HCT116 (cell line): ENCODE data around the gene DBX1. TPM values are rescaled to one million over a fixed set of nuclear protein-coding genes. Genes with fewer than 3 reads are reported as not detected.

Experiments
- ATAC-seq: fragments of 200-7000 bp; cut with Tn5 transposase; 2 replicates; pipeline ENCODE4 v1.9.1; 2020; ENCODE audit warnings: mild to moderate bottlenecking, moderate library complexity
- BruUV-seq: library from RNA; stranded (reverse); fragments of 400-500 nt; replicated peaks from 2 replicates; lab custom pipeline; 2021; lab: Mats Ljungman, UMichigan
- CTCF ChIA-PET: fragments of 300-600 bp; sonication (Branson Sonifier 250); formaldehyde crosslinking; loops from one replicate; lab custom pipeline; 2021; ENCODE audit warnings: antibody characterized with exemption; lab: Charles Lee
- POLR2A ChIA-PET: fragments of 300-600, 350-600 bp; sonication (Branson Sonifier 250); formaldehyde crosslinking; loops from one replicate; lab custom pipeline; 2021; ENCODE audit warnings: antibody characterized with exemption; lab: Charles Lee
- RAD21 ChIA-PET, 2 experiments: fragments of 300-600 bp; sonication (Branson Sonifier 250); formaldehyde crosslinking; loops; one replicate each; lab custom pipeline; 2023; ENCODE audit warnings: low total read pairs in 2 of 2; ENCODE audit not compliant: uncharacterized antibody in 2 of 2, unreplicated experiment in 2 of 2, low non-redundant PET in 1 of 2; lab: Charles Lee
- DNase-seq: peaks from one replicate; pipeline ENCODE4 v3.0.0-alpha.2; 2010; ENCODE audit warnings: low read depth, low spot score
- H2AFZ ChIP-seq: fragments of 200-600 bp; shearing (Covaris generic), sonication (generic); 2 replicates; pipeline ENCODE4 v1.6.1; 2017; ENCODE audit warnings: low read depth, mixed run types, mixed read lengths, antibody characterized with exemption, low read length; ENCODE audit not compliant: poor library complexity, severe bottlenecking
- H3K27ac ChIP-seq: 2 replicates; pipeline ENCODE4 v1.5.1; 2012; ENCODE audit warnings: low read depth, low read length
- H3K27me3 ChIP-seq: fragments of 200-600 bp; sonication (generic); 2 replicates; pipeline ENCODE4 v1.6.1; 2016; ENCODE audit warnings: mixed run types, low read length, mixed read lengths; ENCODE audit not compliant: insufficient read depth
- H3K36me3 ChIP-seq, 2 experiments: fragments of 200-500 bp in 1 of 2; fragments of 200-600 bp in 1 of 2; sonication (Bioruptor generic) in 1 of 2; sonication (generic) in 1 of 2; 2 replicates each; pipeline versions ENCODE4 v1.5.1 to v1.6.1; 2014 to 2016; ENCODE audit warnings: low read length in 2 of 2, inconsistent platforms in 1 of 2, mixed read lengths in 1 of 2, mixed run types in 1 of 2; ENCODE audit not compliant: insufficient read depth in 2 of 2, control insufficient read depth in 1 of 2
- H3K4me1 ChIP-seq, 2 experiments: fragments of 200-600 bp in 1 of 2; sonication (generic) in 1 of 2; 2 replicates each; pipeline versions ENCODE4 v1.5.1 to v1.6.1; 2012 to 2017; ENCODE audit warnings: low read length in 2 of 2, inconsistent platforms in 1 of 2, mild to moderate bottlenecking in 1 of 2, mixed read lengths in 1 of 2, mixed run types in 1 of 2, moderate library complexity in 1 of 2; ENCODE audit not compliant: insufficient read depth in 2 of 2, control insufficient read depth in 1 of 2
- H3K4me2 ChIP-seq: fragments of 200-600 bp; sonication (generic); 2 replicates; pipeline ENCODE4 v1.6.1; 2017; ENCODE audit warnings: mixed run types, low read length, mixed read lengths
- H3K4me3 ChIP-seq, 2 experiments: fragments of 200-600 bp in 1 of 2; sonication (generic) in 1 of 2; replicated peaks in 1 of 2; 2 replicates each; pipeline ENCODE4 v1.5.1; 2011 to 2016; ENCODE audit warnings: low read length in 2 of 2, control low read depth in 1 of 2, low read depth in 1 of 2, mild to moderate bottlenecking in 1 of 2, mixed read lengths in 1 of 2, mixed run types in 1 of 2
- H3K79me2 ChIP-seq: fragments of 200-600 bp; sonication (generic); 2 replicates; pipeline ENCODE4 v1.6.1; 2017; ENCODE audit warnings: mild to moderate bottlenecking, mixed run types, low read length, moderate library complexity, mixed read lengths; ENCODE audit not compliant: insufficient read depth
- H3K9ac ChIP-seq: fragments of 200-600 bp; sonication (generic); 2 replicates; pipeline ENCODE4 v1.6.1; 2016; ENCODE audit warnings: low read length, mixed read lengths
- H3K9me2 ChIP-seq: fragments of 200-600 bp; sonication (generic), shearing (Covaris generic); 2 replicates; pipeline ENCODE4 v1.6.1; 2017; ENCODE audit warnings: mixed run types, mild to moderate bottlenecking, moderate library complexity; ENCODE audit not compliant: insufficient read depth
- H3K9me3 ChIP-seq, 2 experiments: fragments of 200-500 bp in 1 of 2; fragments of 200-600 bp in 1 of 2; sonication (Bioruptor generic) in 1 of 2; sonication (generic) in 1 of 2; 2 replicates each; pipeline ENCODE4 v1.6.1; 2014 to 2017; ENCODE audit warnings: low read length in 2 of 2, mixed read lengths in 2 of 2, inconsistent platforms in 1 of 2, low read depth in 1 of 2, mild to moderate bottlenecking in 1 of 2, mixed run types in 1 of 2, moderate library complexity in 1 of 2; ENCODE audit not compliant: control insufficient read depth in 1 of 2, insufficient read depth in 1 of 2
- H4K20me1 ChIP-seq: fragments of 200-600 bp; sonication (generic), shearing (Covaris generic); 2 replicates; pipeline ENCODE4 v1.6.1; 2017; ENCODE audit warnings: mixed run types, mild to moderate bottlenecking, moderate library complexity; ENCODE audit not compliant: insufficient read depth
- CBX3 ChIP-seq: IDR thresholded peaks from 2 replicates; pipeline ENCODE4 v1.6.1; 2012; ENCODE audit warnings: low read depth
- CEBPB ChIP-seq: IDR thresholded peaks from 2 replicates; pipeline ENCODE4 v1.6.1; 2012; ENCODE audit warnings: low read depth
- EGR1 ChIP-seq: IDR thresholded peaks from 2 replicates; pipeline ENCODE4 v1.6.1; 2012; ENCODE audit warnings: low read depth
- ELF1 ChIP-seq: IDR thresholded peaks from 2 replicates; pipeline ENCODE4 v1.6.1; 2012; ENCODE audit warnings: low read depth, borderline replicate concordance
- EZH2 ChIP-seq: fragments of 200-600 bp; sonication (generic); IDR thresholded peaks from 2 replicates; pipeline ENCODE4 v1.6.1; 2017; ENCODE audit warnings: antibody characterized with exemption, mixed run types
- EZH2phosphoT487 ChIP-seq: fragments of 200-600 bp; IDR thresholded peaks from 2 replicates; pipeline ENCODE4 v1.6.1; 2018; ENCODE audit warnings: antibody characterized with exemption, borderline replicate concordance
- FOSL1 ChIP-seq: IDR thresholded peaks from 2 replicates; pipeline ENCODE4 v1.6.1; 2012; ENCODE audit warnings: low read depth
- JUND ChIP-seq: IDR thresholded peaks from 2 replicates; pipeline ENCODE4 v1.6.1; 2012
- POLR2A ChIP-seq: IDR thresholded peaks from 2 replicates; pipeline ENCODE4 v1.7.0; 2011; ENCODE audit warnings: borderline replicate concordance; ENCODE audit not compliant: insufficient read depth, insufficient read length; ENCODE audit errors: extremely low read depth
- POLR2AphosphoS5 ChIP-seq: IDR thresholded peaks from 2 replicates; pipeline ENCODE4 v1.6.1; 2011; ENCODE audit warnings: mild to moderate bottlenecking, low read depth, low read length, moderate library complexity
- RAD21 ChIP-seq: IDR thresholded peaks from 2 replicates; pipeline ENCODE4 v1.6.1; 2012; ENCODE audit warnings: low read depth, mild to moderate bottlenecking
- SIN3A ChIP-seq: IDR thresholded peaks from 2 replicates; pipeline ENCODE4 v1.6.1; 2012; ENCODE audit warnings: low read depth
- SP1 ChIP-seq: IDR thresholded peaks from 2 replicates; pipeline ENCODE4 v1.6.1; 2012; ENCODE audit warnings: low read depth
- SRF ChIP-seq: IDR thresholded peaks from 2 replicates; pipeline ENCODE4 v1.6.1; 2012; ENCODE audit warnings: low read depth
- TCF7L2 ChIP-seq: IDR thresholded peaks from 2 replicates; pipeline ENCODE4 v1.7.0; 2011; ENCODE audit warnings: borderline replicate concordance, inconsistent platforms; ENCODE audit not compliant: insufficient read depth, insufficient read length; ENCODE audit errors: extremely low read depth
- ZNF274 ChIP-seq: fragments of 200-500 bp; sonication (Bioruptor generic); IDR thresholded peaks from 2 replicates; pipeline ENCODE4 v1.6.1; 2014; ENCODE audit warnings: mild to moderate bottlenecking, low read depth, low read length, inconsistent platforms
- intact Hi-C: fragments of 100-400 bp; cut with micrococcal nuclease; formaldehyde crosslinking; loops from 2 replicates; pipeline ENCODE4 v1.10.0; 2022
- total RNA-seq: library from RNA; stranded (reverse); gene quantifications from one replicate; pipeline ENCODE4 v1.2.1, GENCODE V29; 2021; ENCODE audit not compliant: unreplicated experiment
- TF ChIP-seq, protein P1 (sequence below): IDR thresholded peaks from 2 replicates; pipeline ENCODE4 v1.6.1; 2012
- TF ChIP-seq, protein P2 (sequence below): IDR thresholded peaks from 2 replicates; pipeline ENCODE4 v1.6.1; 2011; ENCODE audit warnings: mild to moderate bottlenecking, low read length, moderate library complexity; ENCODE audit not compliant: insufficient replicate concordance; ENCODE audit errors: extremely low read depth
- TF ChIP-seq, protein P3 (sequence below): IDR thresholded peaks from 2 replicates; pipeline ENCODE4 v1.6.1; 2012; ENCODE audit warnings: low read depth
- TF ChIP-seq, protein P4 (sequence below): IDR thresholded peaks from 2 replicates; pipeline ENCODE4 v1.6.1; 2012

The DBX1 gene
- total RNA-seq, 1 experiment from 2014 or later = not detected

DNA sequence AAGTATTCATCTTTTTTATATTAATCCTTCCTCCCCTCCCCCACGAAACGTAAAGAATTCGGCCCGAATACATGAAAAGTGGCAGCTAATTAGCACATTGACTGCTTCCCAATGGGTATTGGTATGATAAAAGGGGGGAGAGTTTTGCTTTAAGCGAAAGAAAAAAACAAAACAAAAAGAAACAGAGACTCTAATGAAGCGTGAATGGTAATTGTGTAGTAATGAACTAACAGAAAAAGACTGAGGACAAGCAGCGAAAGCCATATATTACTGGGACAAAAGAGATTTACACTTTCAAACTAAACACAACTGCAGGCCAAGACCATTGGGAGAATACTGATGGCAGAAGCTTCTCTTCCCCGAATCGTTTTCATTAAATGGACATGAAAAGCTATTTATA, 2.5 kb downstream of the DBX1 start:
- Histone ChIP-seq H3K4me2 (no peak overlapping the region), H3K4me3 (no peak overlapping the region), H3K79me2 (no peaks in the 10 kb centered on the region), H3K9me3 (no peaks in the 10 kb centered on the region), H3K9me2 (no peaks in the 10 kb centered on the region), H3K9ac (no peak overlapping the region), H3K4me1 (no peaks in the 10 kb centered on the region), H3K27ac (no peak overlapping the region), H3K27me3 (0 out of 2 replicates have a peak, but pooled peaks cover 3% of the 10 kb centered on the region), H4K20me1 (no peaks in the 10 kb centered on the region), H3K36me3 (no peaks in the 10 kb centered on the region), H2AFZ (no peak overlapping the region)
- RAD21 ChIA-PET = no interaction called here
- POLR2A ChIA-PET = no interaction called here
- intact Hi-C loops = no loop called here
- TF ChIP-seq, protein P1, sequence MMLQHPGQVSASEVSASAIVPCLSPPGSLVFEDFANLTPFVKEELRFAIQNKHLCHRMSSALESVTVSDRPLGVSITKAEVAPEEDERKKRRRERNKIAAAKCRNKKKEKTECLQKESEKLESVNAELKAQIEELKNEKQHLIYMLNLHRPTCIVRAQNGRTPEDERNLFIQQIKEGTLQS = no peak
- no peak for TF ChIP-seq TCF7L2
- no peak for TF ChIP-seq JUND
- TF ChIP-seq POLR2AphosphoS5 = no peak
- TF ChIP-seq, protein P2, sequence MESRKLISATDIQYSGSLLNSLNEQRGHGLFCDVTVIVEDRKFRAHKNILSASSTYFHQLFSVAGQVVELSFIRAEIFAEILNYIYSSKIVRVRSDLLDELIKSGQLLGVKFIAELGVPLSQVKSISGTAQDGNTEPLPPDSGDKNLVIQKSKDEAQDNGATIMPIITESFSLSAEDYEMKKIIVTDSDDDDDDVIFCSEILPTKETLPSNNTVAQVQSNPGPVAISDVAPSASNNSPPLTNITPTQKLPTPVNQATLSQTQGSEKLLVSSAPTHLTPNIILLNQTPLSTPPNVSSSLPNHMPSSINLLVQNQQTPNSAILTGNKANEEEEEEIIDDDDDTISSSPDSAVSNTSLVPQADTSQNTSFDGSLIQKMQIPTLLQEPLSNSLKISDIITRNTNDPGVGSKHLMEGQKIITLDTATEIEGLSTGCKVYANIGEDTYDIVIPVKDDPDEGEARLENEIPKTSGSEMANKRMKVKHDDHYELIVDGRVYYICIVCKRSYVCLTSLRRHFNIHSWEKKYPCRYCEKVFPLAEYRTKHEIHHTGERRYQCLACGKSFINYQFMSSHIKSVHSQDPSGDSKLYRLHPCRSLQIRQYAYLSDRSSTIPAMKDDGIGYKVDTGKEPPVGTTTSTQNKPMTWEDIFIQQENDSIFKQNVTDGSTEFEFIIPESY = no peak
- no peak for TF ChIP-seq CEBPB
- TF ChIP-seq, protein P3, sequence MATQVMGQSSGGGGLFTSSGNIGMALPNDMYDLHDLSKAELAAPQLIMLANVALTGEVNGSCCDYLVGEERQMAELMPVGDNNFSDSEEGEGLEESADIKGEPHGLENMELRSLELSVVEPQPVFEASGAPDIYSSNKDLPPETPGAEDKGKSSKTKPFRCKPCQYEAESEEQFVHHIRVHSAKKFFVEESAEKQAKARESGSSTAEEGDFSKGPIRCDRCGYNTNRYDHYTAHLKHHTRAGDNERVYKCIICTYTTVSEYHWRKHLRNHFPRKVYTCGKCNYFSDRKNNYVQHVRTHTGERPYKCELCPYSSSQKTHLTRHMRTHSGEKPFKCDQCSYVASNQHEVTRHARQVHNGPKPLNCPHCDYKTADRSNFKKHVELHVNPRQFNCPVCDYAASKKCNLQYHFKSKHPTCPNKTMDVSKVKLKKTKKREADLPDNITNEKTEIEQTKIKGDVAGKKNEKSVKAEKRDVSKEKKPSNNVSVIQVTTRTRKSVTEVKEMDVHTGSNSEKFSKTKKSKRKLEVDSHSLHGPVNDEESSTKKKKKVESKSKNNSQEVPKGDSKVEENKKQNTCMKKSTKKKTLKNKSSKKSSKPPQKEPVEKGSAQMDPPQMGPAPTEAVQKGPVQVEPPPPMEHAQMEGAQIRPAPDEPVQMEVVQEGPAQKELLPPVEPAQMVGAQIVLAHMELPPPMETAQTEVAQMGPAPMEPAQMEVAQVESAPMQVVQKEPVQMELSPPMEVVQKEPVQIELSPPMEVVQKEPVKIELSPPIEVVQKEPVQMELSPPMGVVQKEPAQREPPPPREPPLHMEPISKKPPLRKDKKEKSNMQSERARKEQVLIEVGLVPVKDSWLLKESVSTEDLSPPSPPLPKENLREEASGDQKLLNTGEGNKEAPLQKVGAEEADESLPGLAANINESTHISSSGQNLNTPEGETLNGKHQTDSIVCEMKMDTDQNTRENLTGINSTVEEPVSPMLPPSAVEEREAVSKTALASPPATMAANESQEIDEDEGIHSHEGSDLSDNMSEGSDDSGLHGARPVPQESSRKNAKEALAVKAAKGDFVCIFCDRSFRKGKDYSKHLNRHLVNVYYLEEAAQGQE = no peak
- no peak for TF ChIP-seq ZNF274
- no peak for TF ChIP-seq EGR1
- no peak for TF ChIP-seq SIN3A
- TF ChIP-seq EZH2 = no peak
- TF ChIP-seq RAD21 = no peak
- TF ChIP-seq SRF = no peak
- TF ChIP-seq SP1 = no peak
- TF ChIP-seq ELF1 = no peak
- TF ChIP-seq CBX3 = no peak
- no peak for TF ChIP-seq POLR2A
- TF ChIP-seq FOSL1 = no peak
- TF ChIP-seq, protein P4, sequence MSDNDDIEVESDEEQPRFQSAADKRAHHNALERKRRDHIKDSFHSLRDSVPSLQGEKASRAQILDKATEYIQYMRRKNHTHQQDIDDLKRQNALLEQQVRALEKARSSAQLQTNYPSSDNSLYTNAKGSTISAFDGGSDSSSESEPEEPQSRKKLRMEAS = no peak
- TF ChIP-seq EZH2phosphoT487 = no peak
- no peak for ATAC-seq
- no TSS peak for BruUV-seq
- CTCF ChIA-PET = no interaction called here
- DNase-seq = no peak
